Right renal cortex interstitium (tissue), 3 donors: ENCODE results near the gene AUP1. TPM values are rescaled to one million over a fixed set of nuclear protein-coding genes. Genes with fewer than 3 reads are reported as not detected.
A peak's percentile ranks its signal among the peaks of the same experiment; 100 is the strongest.
"Not testable (repeated sequence)": the region's sequence is repeated elsewhere in the genome, so short reads cannot be mapped to it uniquely, and the experiment has no call there.

ENCODE experiments used
- DNase-seq, 3 donors: peaks; one replicate each; pipeline ENCODE4 v3.0.0-alpha.2; 2013; ENCODE audit warnings: low read depth in 3 of 3, low spot score in 2 of 3
- polyA plus RNA-seq, 3 donors: library from polyadenylated mRNA; unstranded; fragments of 120-200 nt; gene quantifications; one replicate each; pipeline ENCODE4 v1.2.1, GENCODE V29; 2013; ENCODE audit not compliant: insufficient read length in 3 of 3

Gene AUP1
- polyA plus RNA-seq, 3 donors, result 92.5 to 99.8 (median 97.0) TPM

- no peak for DNase-seq
These were observed 28.9 kb downstream of the AUP1 start for GRCh38 chr2:74500578-74500946.

GRCh38 chr2:74499940-74500577 lies 29.4 kb downstream of the AUP1 start:
- no peak for DNase-seq

GRCh38 chr2:74499267-74499939 lies 30.1 kb downstream of the AUP1 start, which contains the start of gene LBX2:
Gene LBX2, minus strand, starts transcription at chr2:74499603. Its CDS starts 66 bp downstream, at chr2:74499537.
- DNase-seq, result no peak

- DNase-seq, result no peak
These were observed 30.8 kb downstream of the AUP1 start for GRCh38 chr2:74498500-74499266.

GRCh38 chr2:74497777-74498499 lies 31.6 kb downstream of the AUP1 start:
- no peak for DNase-seq

- no peak for DNase-seq
These were observed 32.3 kb downstream of the AUP1 start for GRCh38 chr2:74496997-74497776.

- DNase-seq, result no peak
These were observed 34.1 kb downstream of the AUP1 start for GRCh38 chr2:74495440-74495839.

- DNase-seq, result no peak
These were observed 36.0 kb downstream of the AUP1 start for GRCh38 chr2:74493546-74493945.

- DNase-seq, result no peak
These were observed 37.6 kb downstream of the AUP1 start for GRCh38 chr2:74491648-74492544.

GRCh38 chr2:74489906-74490305 lies 39.6 kb downstream of the AUP1 start:
- DNase-seq, result no peak

GRCh38 chr2:74488643-74489481 lies 40.6 kb downstream of the AUP1 start:
- no peak for DNase-seq

- DNase-seq, result no peak
These were observed 43.4 kb downstream of the AUP1 start for GRCh38 chr2:74486141-74486540.

GRCh38 chr2:74483675-74484164 lies 45.8 kb downstream of the AUP1 start:
- DNase-seq, result not testable (repeated sequence)

- peak; percentile 95 to 97 (median 96) for DNase-seq
These were observed 46.5 kb downstream of the AUP1 start, which contains the start of the genes CCDC142 and TTC31 for GRCh38 chr2:74482801-74483674. Gene CCDC142, minus strand, starts transcription at chr2:74482998. Its CDS starts 161 bp downstream, at chr2:74482837. Gene TTC31, plus strand, starts transcription at chr2:74483081. Its CDS starts 15 bp downstream, at chr2:74483096.

- DNase-seq, result no peak
These were observed 47.3 kb downstream of the AUP1 start for GRCh38 chr2:74481961-74482800.

GRCh38 chr2:74481431-74481830 lies 48.1 kb downstream of the AUP1 start:
- no peak for DNase-seq
